Sigmoid colon (tissue), 4 donors: ENCODE measurements around the gene HPS5.

Experiments
- CTCF ChIP-seq, 4 experiments: fragments of 450-650 bp in 3 of 4; fragments of 200-600 bp in 1 of 4; IDR thresholded peaks; one replicate each; pipeline ENCODE4 v1.5.1; 2016 to 2019; ENCODE audit warnings: antibody characterized with exemption in 4 of 4, mild to moderate bottlenecking in 3 of 4, moderate library complexity in 2 of 4
- EP300 ChIP-seq, 4 donors: sonication (generic); formaldehyde crosslinking; IDR thresholded peaks; one replicate each; pipeline ENCODE4 v1.6.1; 2017; ENCODE audit warnings: antibody characterized with exemption in 4 of 4
- POLR2A ChIP-seq, 2 donors: fragments of 450-650 bp; IDR thresholded peaks; one replicate each; pipeline ENCODE4 v1.6.1; 2016; ENCODE audit warnings: antibody characterized with exemption in 2 of 2, mild to moderate bottlenecking in 2 of 2, moderate library complexity in 2 of 2

GRCh38 chr11:18288911-18289310, 33.0 kb downstream of the HPS5 start:
- TF ChIP-seq EP300 (IDR thresholded peaks at IDR 0.05) (no peak), CTCF (IDR thresholded peaks at IDR 0.05) (no peak), POLR2A (IDR thresholded peaks at IDR 0.05) (no peak)
